GM21786 (cell line): Measurements from ENCODE around the gene AKR7A3.
"Not testable (repeated sequence)": the region's sequence is repeated elsewhere in the genome, so short reads cannot be mapped to it uniquely, and the experiment has no call there.

Source experiments
- ATAC-seq: cut with Tn5 transposase; IDR thresholded peaks from one replicate; pipeline ENCODE4 v1.9.1; 2021; ENCODE audit not compliant: unreplicated experiment

AKR7A3 gene

GRCh38 chr1:19321071-19321470 lies 32.5 kb upstream of the AKR7A3 start:
- no peak for ATAC-seq

- ATAC-seq, result no peak
These were observed 30.6 kb upstream of the AKR7A3 start for GRCh38 chr1:19319196-19319595.

- ATAC-seq, result no peak
These were observed 28.7 kb upstream of the AKR7A3 start for GRCh38 chr1:19317126-19317910.

- peak; percentile 32 for ATAC-seq
These were observed 27.0 kb upstream of the AKR7A3 start for GRCh38 chr1:19315378-19316198.

- no peak for ATAC-seq
These were observed 25.7 kb upstream of the AKR7A3 start for GRCh38 chr1:19313961-19314882.

GRCh38 chr1:19313636-19313959 lies 25.0 kb upstream of the AKR7A3 start:
- no peak for ATAC-seq

- no peak for ATAC-seq
These were observed 24.4 kb upstream of the AKR7A3 start for GRCh38 chr1:19312782-19313635.

GRCh38 chr1:19311931-19312781 lies 23.6 kb upstream of the AKR7A3 start, which contains the start of the genes AKR7A2 and SLC66A1:
AKR7A2 (minus strand) TSS chr1:19312144; CDS start chr1:19312124, 20 bp downstream.
SLC66A1 (plus strand) TSS chr1:19312326; CDS start chr1:19317678, 5,352 bp downstream.
- peak; percentile 68 for ATAC-seq

GRCh38 chr1:19311503-19311930 lies 22.9 kb upstream of the AKR7A3 start:
- ATAC-seq, result peak; percentile 4

GRCh38 chr1:19310720-19311502 lies 22.3 kb upstream of the AKR7A3 start:
- no peak for ATAC-seq

- ATAC-seq, result no peak
These were observed 21.5 kb upstream of the AKR7A3 start for GRCh38 chr1:19310061-19310460.

GRCh38 chr1:19309123-19309813 lies 20.7 kb upstream of the AKR7A3 start:
- ATAC-seq, result no peak

- no peak for ATAC-seq
These were observed 19.9 kb upstream of the AKR7A3 start for GRCh38 chr1:19308509-19308907.

GRCh38 chr1:19307794-19308508 lies 19.4 kb upstream of the AKR7A3 start:
- no peak for ATAC-seq

GRCh38 chr1:19306941-19307340 lies 18.4 kb upstream of the AKR7A3 start:
- ATAC-seq, result no peak

- no peak for ATAC-seq
These were observed 17.3 kb upstream of the AKR7A3 start for GRCh38 chr1:19305880-19306279.

GRCh38 chr1:19304081-19304480 lies 15.5 kb upstream of the AKR7A3 start:
- not testable (repeated sequence) for ATAC-seq
